H1 (cell line): ENCODE data around the gene FIGNL1. TPM values are rescaled to one million over a fixed set of nuclear protein-coding genes. Genes with fewer than 3 reads are reported as not detected.

Experiments used
- ASH2L ChIP-seq: fragments of 200-600, 300-600 bp; sonication (generic); IDR thresholded peaks from one replicate; pipeline ENCODE4 v1.7.1; 2017; ENCODE audit warnings: low read length
- ATF3 ChIP-seq: IDR thresholded peaks from 2 replicates; pipeline ENCODE4 v1.6.1; 2011; ENCODE audit warnings: low read depth, mild to moderate bottlenecking, low read length; ENCODE audit not compliant: insufficient read depth
- CEBPB ChIP-seq: IDR thresholded peaks from 2 replicates; pipeline ENCODE4 v1.6.1; 2012; ENCODE audit warnings: low read depth, low read length
- CHD1 ChIP-seq: IDR thresholded peaks from 2 replicates; pipeline ENCODE4 v1.6.1; 2012; ENCODE audit warnings: low read depth, low read length, improper control_type of control experiment
- CHD7 ChIP-seq: fragments of 300-600 bp; sonication (generic); IDR thresholded peaks from 2 replicates; pipeline ENCODE4 v1.7.1; 2012; ENCODE audit warnings: low read length, moderate library complexity, mild to moderate bottlenecking, inconsistent platforms; ENCODE audit not compliant: insufficient replicate concordance
- MAFK ChIP-seq: IDR thresholded peaks from 2 replicates; pipeline ENCODE4 v1.6.1; 2012; ENCODE audit warnings: low read depth, mild to moderate bottlenecking, improper control_type of control experiment, low read length
- POLR2A ChIP-seq, 2 experiments: IDR thresholded peaks; 1 replicate in 1 of 2; 2 replicates in 1 of 2; pipeline ENCODE4 v1.6.1; 2011; ENCODE audit warnings: low read depth in 2 of 2, low read length in 2 of 2, mild to moderate bottlenecking in 2 of 2; ENCODE audit errors: control extremely low read depth in 1 of 2
- SP1 ChIP-seq: IDR thresholded peaks from 2 replicates; pipeline ENCODE4 v1.6.1; 2011; ENCODE audit warnings: low read depth, low read length
- SP4 ChIP-seq: IDR thresholded peaks from 2 replicates; pipeline ENCODE4 v1.6.1; 2012; ENCODE audit warnings: low read length, inconsistent platforms
- TAF7 ChIP-seq: optimal IDR thresholded peaks from 2 replicates; pipeline ENCODE3; 2011; ENCODE audit warnings: low read depth, mild to moderate bottlenecking, inconsistent platforms, low read length, moderate library complexity, borderline replicate concordance
- polyA plus RNA-seq, 7 experiments: library from polyadenylated mRNA; depleted of rRNA in 3 of 7; stranded (reverse) in 5 of 7; unstranded in 2 of 7; fragments of >200 nt in 5 of 7; fragments of 200-250 nt in 2 of 7; gene quantifications; 1 replicate in 5 of 7; 2 replicates in 1 of 7; 4 replicates in 1 of 7; pipeline versions ENCODE4 v1.2.1 to v1.2.3, GENCODE V29; 2011 to 2013; ENCODE audit warnings: missing spikeins in 2 of 7, mixed read lengths in 2 of 7
- total RNA-seq: library from RNA; stranded (reverse); fragmentation: NEBNext Ultra II Directional; extraction: Animal tissue kit (Norgen Biotek cat#: 25700); gene quantifications from 2 replicates; pipeline ENCODE4 v1.2.1, GENCODE V29; 2021

Gene FIGNL1
- total and polyA plus RNA-seq, 2 of the 8 experiments (the other 6 are each of a cell fraction or from before 2014, with no cell fraction given): 6.5 to 9.9 TPM

- TF ChIP-seq CHD7: no peak
- TF ChIP-seq ASH2L: no peak
- no peak for TF ChIP-seq SP1
- no peak for TF ChIP-seq SP4
- TF ChIP-seq TAF7: no peak
- TF ChIP-seq ATF3: no peak
- TF ChIP-seq CHD1: no peak
- TF ChIP-seq CEBPB: no peak
- no peak for TF ChIP-seq MAFK
- no peak for TF ChIP-seq POLR2A (IDR thresholded peaks at IDR 0.05; ENCODE audit: control extremely low read depth in 1 of 2, low read depth in 2 of 2, low read length in 2 of 2)
These were observed 52.7 kb downstream of the FIGNL1 start (continued) for GRCh38 chr7:50397320-50397970.
